H9 (cell line): ENCODE measurements around the gene RAPH1. TPM values are rescaled to one million over a fixed set of nuclear protein-coding genes. Genes with fewer than 3 reads are reported as not detected.

ENCODE experiments used
- DNase-seq: peaks from one replicate; pipeline ENCODE4 v3.0.0-alpha.2; 2017
- H2AFZ ChIP-seq: one replicate; pipeline ENCODE4 v1.6.1; 2013; ENCODE audit warnings: mild to moderate bottlenecking, low read length, control low read depth, moderate library complexity
- H2AK5ac ChIP-seq: 2 replicates; pipeline ENCODE4 v1.6.1; 2013; ENCODE audit warnings: low read length, control low read depth, mixed read lengths; ENCODE audit not compliant: insufficient read length
- H2BK120ac ChIP-seq: one replicate; pipeline ENCODE4 v1.6.1; 2013; ENCODE audit warnings: low read depth, mild to moderate bottlenecking, low read length, control low read depth, inconsistent platforms; ENCODE audit not compliant: poor library complexity, severe bottlenecking
- H2BK12ac ChIP-seq: 2 replicates; pipeline ENCODE4 v1.6.1; 2013; ENCODE audit warnings: low read length, control low read depth, mixed read lengths, low read depth; ENCODE audit not compliant: insufficient read length
- H2BK15ac ChIP-seq: 2 replicates; pipeline ENCODE4 v1.6.1; 2013; ENCODE audit warnings: low read depth, low read length, control low read depth
- H2BK20ac ChIP-seq: one replicate; pipeline ENCODE4 v1.6.1; 2013; ENCODE audit warnings: low read depth, mild to moderate bottlenecking, low read length, control low read depth, inconsistent platforms; ENCODE audit not compliant: poor library complexity, severe bottlenecking
- H2BK5ac ChIP-seq: 2 replicates; pipeline ENCODE4 v1.6.1; 2013; ENCODE audit warnings: low read length, control low read depth, mixed read lengths; ENCODE audit not compliant: insufficient read length
- H3K14ac ChIP-seq: 2 replicates; pipeline ENCODE4 v1.6.1; 2013; ENCODE audit warnings: low read length, control low read depth; ENCODE audit not compliant: insufficient read depth
- H3K18ac ChIP-seq: 2 replicates; pipeline ENCODE4 v1.6.1; 2013; ENCODE audit warnings: low read depth, mild to moderate bottlenecking, mixed read lengths, low read length, control low read depth; ENCODE audit not compliant: insufficient read length
- H3K23ac ChIP-seq: 2 replicates; pipeline ENCODE4 v1.6.1; 2013; ENCODE audit warnings: low read length, control low read depth, mixed read lengths, low read depth; ENCODE audit not compliant: insufficient read length
- H3K23me2 ChIP-seq: 2 replicates; pipeline ENCODE4 v1.6.1; 2013; ENCODE audit warnings: low read depth, mild to moderate bottlenecking, mixed read lengths, low read length, control low read depth; ENCODE audit not compliant: insufficient read length, poor library complexity, severe bottlenecking
- H3K27ac ChIP-seq: 2 replicates; pipeline ENCODE4 v1.5.1; 2013; ENCODE audit warnings: low read length, control low read depth, mixed read lengths, low read depth; ENCODE audit not compliant: insufficient read length
- H3K27me3 ChIP-seq: 2 replicates; pipeline ENCODE4 v1.6.1; 2013; ENCODE audit warnings: low read length, control low read depth, inconsistent platforms; ENCODE audit not compliant: insufficient read depth
- H3K4ac ChIP-seq: 2 replicates; pipeline ENCODE4 v1.6.1; 2013; ENCODE audit warnings: low read depth, mild to moderate bottlenecking, control low read depth, inconsistent platforms, low read length, moderate library complexity
- H3K4me1 ChIP-seq: 2 replicates; pipeline ENCODE4 v1.6.1; 2013; ENCODE audit warnings: low read length, control low read depth, inconsistent platforms; ENCODE audit not compliant: insufficient read depth
- H3K4me2 ChIP-seq: 2 replicates; pipeline ENCODE4 v1.6.1; 2013; ENCODE audit warnings: low read length, control low read depth, mixed read lengths; ENCODE audit not compliant: insufficient read length, insufficient read depth
- H3K56ac ChIP-seq: 2 replicates; pipeline ENCODE4 v1.6.1; 2013; ENCODE audit warnings: low read depth, mild to moderate bottlenecking, mixed read lengths, low read length, control low read depth; ENCODE audit not compliant: insufficient read length
- H3K79me1 ChIP-seq: 2 replicates; pipeline ENCODE4 v1.6.1; 2013; ENCODE audit warnings: low read depth, mild to moderate bottlenecking, moderate library complexity, low read length, control low read depth, inconsistent platforms; ENCODE audit not compliant: insufficient read depth, poor library complexity, severe bottlenecking
- H3K79me2 ChIP-seq: 2 replicates; pipeline ENCODE4 v1.6.1; 2013; ENCODE audit warnings: low read length, control low read depth, inconsistent platforms; ENCODE audit not compliant: insufficient read depth
- H3K9ac ChIP-seq: 2 replicates; pipeline ENCODE4 v1.6.1; 2013; ENCODE audit warnings: low read length, control low read depth, mixed read lengths; ENCODE audit not compliant: insufficient read length; ENCODE audit errors: extremely low read depth
- H3K9me3 ChIP-seq: one replicate; pipeline ENCODE4 v1.6.1; 2013; ENCODE audit warnings: low read depth, low read length, inconsistent platforms; ENCODE audit not compliant: control insufficient read depth
- H3T11ph ChIP-seq: one replicate; pipeline ENCODE4 v1.6.1; 2013; ENCODE audit warnings: mild to moderate bottlenecking, low read length, control low read depth, inconsistent platforms
- H4K20me1 ChIP-seq: one replicate; pipeline ENCODE4 v1.6.1; 2013; ENCODE audit not compliant: control insufficient read depth, insufficient read length, insufficient read depth
- H4K5ac ChIP-seq: 2 replicates; pipeline ENCODE4 v1.6.1; 2013; ENCODE audit warnings: low read depth, mild to moderate bottlenecking, mixed read lengths, low read length, control low read depth; ENCODE audit not compliant: insufficient read length
- H4K8ac ChIP-seq: replicated peaks from 2 replicates; pipeline ENCODE4 v1.6.1; 2013; ENCODE audit warnings: low read length, control low read depth, mixed read lengths, low read depth; ENCODE audit not compliant: insufficient read length
- H4K91ac ChIP-seq: 2 replicates; pipeline ENCODE4 v1.6.1; 2013; ENCODE audit warnings: low read depth, mild to moderate bottlenecking, moderate library complexity, mixed read lengths, low read length, control low read depth; ENCODE audit not compliant: insufficient read length
- H3K27ac Mint-ChIP-seq, 3 experiments: 2 replicates in 2 of 3; 3 replicates in 1 of 3; pipeline ENCODE4 v1.8.0; 2020 to 2021; ENCODE audit warnings: mixed read lengths in 3 of 3, mild to moderate bottlenecking in 1 of 3, moderate library complexity in 1 of 3
- H3K27me3 Mint-ChIP-seq: 2 replicates; pipeline ENCODE4 v1.8.0; 2021; ENCODE audit warnings: low read depth, mild to moderate bottlenecking, moderate library complexity, mixed read lengths
- H3K36me3 Mint-ChIP-seq, 3 experiments: 2 replicates in 2 of 3; 3 replicates in 1 of 3; pipeline ENCODE4 v1.8.0; 2020 to 2021; ENCODE audit warnings: low read depth in 3 of 3, mixed read lengths in 3 of 3; ENCODE audit not compliant: insufficient read depth in 1 of 3
- H3K4me1 Mint-ChIP-seq, 2 experiments: 2 replicates each; pipeline ENCODE4 v1.8.0; 2020; ENCODE audit warnings: mixed read lengths in 2 of 2
- H3K4me3 Mint-ChIP-seq, 2 experiments: 2 replicates in 1 of 2; 3 replicates in 1 of 2; pipeline ENCODE4 v1.8.0; 2020 to 2021; ENCODE audit warnings: mild to moderate bottlenecking in 2 of 2, mixed read lengths in 2 of 2, moderate library complexity in 1 of 2
- H3K9me3 Mint-ChIP-seq, 2 experiments: 2 replicates in 1 of 2; 3 replicates in 1 of 2; pipeline ENCODE4 v1.8.0; 2020; ENCODE audit warnings: mild to moderate bottlenecking in 2 of 2, mixed read lengths in 2 of 2, moderate library complexity in 1 of 2
- total RNA-seq: library from RNA; stranded (reverse); gene quantifications from 2 replicates; pipeline ENCODE4 v1.2.1, GENCODE V29; 2021
- TF ChIP-seq, protein P1 (sequence below): fragments of 200-600 bp; sonication (generic); conservative IDR thresholded peaks from 3 replicates; pipeline ENCODE4 v1.8.0; 2021; ENCODE audit warnings: antibody characterized with exemption, mild to moderate bottlenecking

Gene RAPH1
- total RNA-seq, 1 experiment from 2014 or later: 17.1 TPM

DNA sequence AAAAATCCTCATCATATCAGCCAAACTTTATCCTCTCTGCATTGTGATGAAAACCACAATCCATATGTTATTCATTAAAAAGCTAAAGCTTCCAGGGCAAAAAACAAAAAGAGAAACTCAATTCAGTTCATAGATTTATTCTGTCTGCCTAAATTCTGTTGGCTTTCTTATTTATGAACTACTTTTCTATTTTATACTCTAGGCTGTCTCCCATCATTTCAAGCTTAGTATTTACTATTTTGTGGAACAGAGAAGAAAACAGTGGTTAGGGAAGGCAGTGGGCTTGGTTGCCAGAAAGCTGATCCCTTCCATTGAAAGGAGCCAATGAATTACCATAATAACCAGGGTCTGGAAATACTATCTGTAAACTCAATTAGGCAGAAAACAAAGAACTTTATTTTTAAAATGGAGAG is 71.8 kb downstream of the RAPH1 start:
- Histone ChIP-seq H4K20me1 (no peaks in the 10 kb centered on the region), H3K9ac (no peak overlapping the region), H2AK5ac (no peak overlapping the region), H3K18ac (no peak overlapping the region), H3K4me1 (no peaks in the 10 kb centered on the region), H3K23me2 (no peaks in the 10 kb centered on the region), H3T11ph (no peak overlapping the region), H2BK20ac (no peak overlapping the region), H2BK120ac (no peak overlapping the region), H3K27me3 (no peaks in the 10 kb centered on the region), H3K56ac (no peak overlapping the region), H3K79me2 (no peaks in the 10 kb centered on the region), H2BK5ac (no peak overlapping the region), H2AFZ (no peak overlapping the region), H3K79me1 (no peaks in the 10 kb centered on the region), H2BK15ac (no peak overlapping the region), H3K14ac (no peak overlapping the region), H3K23ac (no peak overlapping the region), H3K4me2 (no peak overlapping the region), H4K5ac (no peak overlapping the region), H2BK12ac (no peak overlapping the region), H4K91ac (no peak overlapping the region), H4K8ac (no peak overlapping the region), H3K27ac (no peak overlapping the region), H3K4ac (no peak overlapping the region), H3K9me3 (no peaks in the 10 kb centered on the region)
- TF ChIP-seq, protein P1, sequence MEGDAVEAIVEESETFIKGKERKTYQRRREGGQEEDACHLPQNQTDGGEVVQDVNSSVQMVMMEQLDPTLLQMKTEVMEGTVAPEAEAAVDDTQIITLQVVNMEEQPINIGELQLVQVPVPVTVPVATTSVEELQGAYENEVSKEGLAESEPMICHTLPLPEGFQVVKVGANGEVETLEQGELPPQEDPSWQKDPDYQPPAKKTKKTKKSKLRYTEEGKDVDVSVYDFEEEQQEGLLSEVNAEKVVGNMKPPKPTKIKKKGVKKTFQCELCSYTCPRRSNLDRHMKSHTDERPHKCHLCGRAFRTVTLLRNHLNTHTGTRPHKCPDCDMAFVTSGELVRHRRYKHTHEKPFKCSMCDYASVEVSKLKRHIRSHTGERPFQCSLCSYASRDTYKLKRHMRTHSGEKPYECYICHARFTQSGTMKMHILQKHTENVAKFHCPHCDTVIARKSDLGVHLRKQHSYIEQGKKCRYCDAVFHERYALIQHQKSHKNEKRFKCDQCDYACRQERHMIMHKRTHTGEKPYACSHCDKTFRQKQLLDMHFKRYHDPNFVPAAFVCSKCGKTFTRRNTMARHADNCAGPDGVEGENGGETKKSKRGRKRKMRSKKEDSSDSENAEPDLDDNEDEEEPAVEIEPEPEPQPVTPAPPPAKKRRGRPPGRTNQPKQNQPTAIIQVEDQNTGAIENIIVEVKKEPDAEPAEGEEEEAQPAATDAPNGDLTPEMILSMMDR: no peak
- H3K4me3 Mint-ChIP-seq: no peak overlapping the region
- peaks cover 2 to 16% (median 9%) of the 10 kb centered on the region in 3 experiments; a peak in 6 of 7 replicates for H3K36me3 Mint-ChIP-seq
- DNase-seq: no peak
- H3K27me3 Mint-ChIP-seq: no peaks in the 10 kb centered on the region
- H3K9me3 Mint-ChIP-seq: no peaks in the 10 kb centered on the region
- H3K4me1 Mint-ChIP-seq: peaks cover 3 to 5% of the 10 kb centered on the region in 2 experiments
- H3K27ac Mint-ChIP-seq: no peak overlapping the region; a peak in 2 of 7 replicates
